SK-N-SH (cell line): Measurements from ENCODE around the gene PTPN5.

Source experiments
- CTCF ChIP-seq: fragments of 200-600 bp; sonication (generic); IDR thresholded peaks from 2 replicates; pipeline ENCODE4 v1.6.1; 2017; ENCODE audit warnings: antibody characterized with exemption, mild to moderate bottlenecking, moderate library complexity
- GATA2 ChIP-seq: sonication (generic); formaldehyde crosslinking; IDR thresholded peaks from 2 replicates; pipeline ENCODE4 v1.5.0; 2020; ENCODE audit warnings: mild to moderate bottlenecking, missing genetic modification reagents
- JUND ChIP-seq: IDR thresholded peaks from 2 replicates; pipeline ENCODE4 v1.4.0; 2012
- NRF1 ChIP-seq: IDR thresholded peaks from 2 replicates; pipeline ENCODE4 v1.6.1; 2012; ENCODE audit warnings: low read depth, mild to moderate bottlenecking, low read length
- RAD21 ChIP-seq: IDR thresholded peaks from 2 replicates; pipeline ENCODE4 v1.6.1; 2012; ENCODE audit warnings: mild to moderate bottlenecking, low read length
- SIN3A ChIP-seq: IDR thresholded peaks from 2 replicates; pipeline ENCODE4 v1.6.1; 2012; ENCODE audit warnings: low read depth, mild to moderate bottlenecking, low read length, moderate library complexity, borderline replicate concordance
- TF ChIP-seq, protein P1 (sequence below): IDR thresholded peaks from 2 replicates; pipeline ENCODE4 v1.6.1; 2012; ENCODE audit warnings: mild to moderate bottlenecking, low read depth, low read length, moderate library complexity
- TF ChIP-seq, protein P2 (sequence below): fragments of 150-350 bp; IDR thresholded peaks from 2 replicates; pipeline ENCODE4 v1.6.1; 2017; ENCODE audit warnings: antibody characterized with exemption, low read length, low read depth, borderline replicate concordance

DNA sequence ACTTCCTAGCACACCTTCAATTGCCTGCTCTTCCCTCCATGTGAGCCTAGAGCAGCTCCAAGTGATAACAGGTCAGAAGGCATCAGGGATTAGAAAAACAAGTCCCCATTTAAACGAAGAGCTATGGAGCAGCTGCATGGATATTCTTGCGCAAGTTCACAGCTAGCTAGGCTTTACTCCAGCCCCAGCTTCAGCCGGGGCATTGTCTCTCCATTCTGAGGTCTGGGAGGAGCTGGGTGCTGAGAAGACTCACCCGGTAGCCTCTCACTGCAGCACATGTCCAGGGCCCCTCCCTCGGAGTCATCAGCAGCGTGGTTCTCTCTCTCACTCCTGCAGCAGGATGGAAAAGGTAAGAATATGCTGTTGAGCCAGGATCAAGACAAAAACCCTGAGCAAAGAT, 26.0 kb downstream of the PTPN5 start:
- TF ChIP-seq, protein P1, sequence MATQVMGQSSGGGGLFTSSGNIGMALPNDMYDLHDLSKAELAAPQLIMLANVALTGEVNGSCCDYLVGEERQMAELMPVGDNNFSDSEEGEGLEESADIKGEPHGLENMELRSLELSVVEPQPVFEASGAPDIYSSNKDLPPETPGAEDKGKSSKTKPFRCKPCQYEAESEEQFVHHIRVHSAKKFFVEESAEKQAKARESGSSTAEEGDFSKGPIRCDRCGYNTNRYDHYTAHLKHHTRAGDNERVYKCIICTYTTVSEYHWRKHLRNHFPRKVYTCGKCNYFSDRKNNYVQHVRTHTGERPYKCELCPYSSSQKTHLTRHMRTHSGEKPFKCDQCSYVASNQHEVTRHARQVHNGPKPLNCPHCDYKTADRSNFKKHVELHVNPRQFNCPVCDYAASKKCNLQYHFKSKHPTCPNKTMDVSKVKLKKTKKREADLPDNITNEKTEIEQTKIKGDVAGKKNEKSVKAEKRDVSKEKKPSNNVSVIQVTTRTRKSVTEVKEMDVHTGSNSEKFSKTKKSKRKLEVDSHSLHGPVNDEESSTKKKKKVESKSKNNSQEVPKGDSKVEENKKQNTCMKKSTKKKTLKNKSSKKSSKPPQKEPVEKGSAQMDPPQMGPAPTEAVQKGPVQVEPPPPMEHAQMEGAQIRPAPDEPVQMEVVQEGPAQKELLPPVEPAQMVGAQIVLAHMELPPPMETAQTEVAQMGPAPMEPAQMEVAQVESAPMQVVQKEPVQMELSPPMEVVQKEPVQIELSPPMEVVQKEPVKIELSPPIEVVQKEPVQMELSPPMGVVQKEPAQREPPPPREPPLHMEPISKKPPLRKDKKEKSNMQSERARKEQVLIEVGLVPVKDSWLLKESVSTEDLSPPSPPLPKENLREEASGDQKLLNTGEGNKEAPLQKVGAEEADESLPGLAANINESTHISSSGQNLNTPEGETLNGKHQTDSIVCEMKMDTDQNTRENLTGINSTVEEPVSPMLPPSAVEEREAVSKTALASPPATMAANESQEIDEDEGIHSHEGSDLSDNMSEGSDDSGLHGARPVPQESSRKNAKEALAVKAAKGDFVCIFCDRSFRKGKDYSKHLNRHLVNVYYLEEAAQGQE: no peak
- no peak for TF ChIP-seq CTCF
- no peak for TF ChIP-seq JUND
- no peak for TF ChIP-seq SIN3A
- TF ChIP-seq RAD21: no peak
- no peak for TF ChIP-seq NRF1
- TF ChIP-seq, protein P2, sequence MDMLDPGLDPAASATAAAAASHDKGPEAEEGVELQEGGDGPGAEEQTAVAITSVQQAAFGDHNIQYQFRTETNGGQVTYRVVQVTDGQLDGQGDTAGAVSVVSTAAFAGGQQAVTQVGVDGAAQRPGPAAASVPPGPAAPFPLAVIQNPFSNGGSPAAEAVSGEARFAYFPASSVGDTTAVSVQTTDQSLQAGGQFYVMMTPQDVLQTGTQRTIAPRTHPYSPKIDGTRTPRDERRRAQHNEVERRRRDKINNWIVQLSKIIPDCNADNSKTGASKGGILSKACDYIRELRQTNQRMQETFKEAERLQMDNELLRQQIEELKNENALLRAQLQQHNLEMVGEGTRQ: no peak
- TF ChIP-seq GATA2 (CRISPR knock-in tag): no peak
